GM19438 (cell line): ENCODE data around the gene TMEM254.
"Not testable (repeated sequence)": the region's sequence is repeated elsewhere in the genome, so short reads cannot be mapped to it uniquely, and the experiment has no call there.

Source experiments
- ATAC-seq: cut with Tn5 transposase; IDR thresholded peaks from one replicate; pipeline ENCODE4 v1.9.1; 2021; ENCODE audit warnings: low read depth; ENCODE audit not compliant: unreplicated experiment

The TMEM254 gene

DNA sequence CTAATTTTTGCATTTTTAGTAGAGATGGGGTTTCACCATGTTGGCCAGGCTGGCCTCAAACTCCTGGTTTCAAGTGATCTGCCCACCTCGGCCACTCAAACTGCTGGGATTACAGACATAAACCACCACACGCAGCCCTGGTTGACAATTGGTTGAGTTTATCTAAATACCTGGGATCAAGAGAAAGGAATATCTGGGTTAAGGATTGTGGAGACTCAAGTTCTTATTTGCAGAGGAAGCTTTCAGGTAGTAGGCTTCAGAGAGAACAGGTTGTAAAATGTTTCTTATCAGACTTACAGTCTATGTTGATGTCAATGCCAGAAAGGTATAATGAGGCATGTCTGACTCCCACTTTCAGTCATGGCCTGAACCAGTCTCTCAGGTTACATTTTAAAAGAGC is 5.9 kb upstream of the TMEM254 start:
- no peak for ATAC-seq

DNA sequence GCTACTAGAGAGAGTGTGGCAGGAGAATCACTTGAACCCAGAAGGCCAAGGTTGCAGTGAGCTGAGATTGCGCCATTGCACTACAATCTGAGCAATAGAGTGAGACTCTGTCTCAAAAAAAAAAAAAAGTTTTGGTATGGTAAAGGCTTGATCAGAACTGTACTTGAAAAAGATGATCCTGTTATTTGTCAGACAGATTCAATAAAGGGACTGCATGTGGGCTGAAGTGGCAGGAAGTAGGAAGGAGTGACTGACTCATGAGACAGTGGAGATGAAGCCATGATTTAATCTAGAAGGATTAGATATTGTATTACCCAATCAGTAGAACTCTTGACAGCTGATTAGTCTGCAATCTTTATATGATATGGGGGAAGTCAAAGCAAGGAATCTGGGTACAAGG is 2.7 kb upstream of the TMEM254 start:
- no peak for ATAC-seq

DNA sequence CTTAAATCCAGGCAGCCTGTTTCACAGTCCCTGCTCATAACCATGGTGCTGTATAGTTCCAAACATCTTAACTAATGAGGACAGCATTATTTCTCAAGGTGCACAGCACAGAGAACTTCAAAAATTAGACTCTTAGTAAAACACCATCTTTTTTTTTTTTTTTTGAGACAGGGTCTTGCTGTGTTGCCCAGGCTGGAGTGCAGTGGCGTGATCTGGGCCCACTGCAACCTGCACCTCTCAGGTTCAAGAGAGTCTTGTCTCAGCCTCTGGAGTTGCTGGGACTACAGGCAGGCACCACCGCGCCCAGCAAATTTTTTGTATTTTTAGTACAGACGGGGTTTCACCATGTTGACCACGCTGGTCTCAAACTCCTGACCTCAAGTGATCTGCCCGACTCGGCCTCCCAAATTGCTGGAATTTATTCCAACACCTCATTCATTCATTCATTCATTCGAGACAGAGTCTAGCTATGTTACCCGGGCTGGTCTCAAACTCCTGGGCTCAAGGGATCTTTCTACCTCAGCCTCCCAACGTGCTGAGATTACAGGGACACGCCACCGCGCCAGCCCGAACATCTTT is 507 bp upstream of the TMEM254 start:
- ATAC-seq = peak; percentile 24

DNA sequence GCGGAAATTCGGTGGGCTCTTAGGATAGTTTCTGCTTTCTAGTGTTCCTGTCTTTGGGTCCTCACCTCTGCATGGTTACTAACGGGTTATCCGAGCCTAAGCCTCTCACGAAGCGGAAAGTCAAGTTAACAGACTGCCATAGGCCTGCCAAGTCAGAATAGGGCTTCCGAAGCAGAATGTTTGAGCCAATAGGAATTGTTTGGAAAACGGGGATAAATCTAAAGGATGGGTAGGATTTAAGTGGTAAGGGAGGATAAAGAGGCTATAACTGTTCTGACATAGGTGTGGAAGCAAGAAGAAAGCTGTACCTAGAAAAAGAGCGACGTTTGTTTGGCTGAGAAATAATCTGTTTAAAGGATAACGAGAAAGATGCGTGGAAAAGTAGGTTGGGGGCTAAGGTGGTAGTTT is 851 bp downstream of the TMEM254 start:
- ATAC-seq = no peak

DNA sequence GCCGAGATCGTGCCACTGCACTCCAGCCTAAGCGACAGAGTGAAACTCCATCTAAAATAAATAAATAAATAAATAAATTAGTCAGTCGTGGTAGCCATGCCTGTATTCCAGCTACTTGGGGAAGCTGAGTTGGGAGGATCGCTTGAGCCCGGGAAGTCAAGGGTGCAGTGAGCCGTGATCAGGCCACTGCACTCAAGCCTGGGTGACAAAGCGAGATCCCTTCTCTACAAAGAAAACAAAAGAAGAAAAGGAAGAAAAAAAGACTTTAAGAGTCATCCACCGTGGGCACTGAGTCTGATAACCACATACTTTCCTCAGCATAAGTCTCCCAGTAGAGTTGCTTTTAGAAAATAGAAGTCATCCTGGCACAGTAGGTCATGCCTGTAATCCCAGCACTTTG is 2.6 kb downstream of the TMEM254 start:
- no peak for ATAC-seq

DNA sequence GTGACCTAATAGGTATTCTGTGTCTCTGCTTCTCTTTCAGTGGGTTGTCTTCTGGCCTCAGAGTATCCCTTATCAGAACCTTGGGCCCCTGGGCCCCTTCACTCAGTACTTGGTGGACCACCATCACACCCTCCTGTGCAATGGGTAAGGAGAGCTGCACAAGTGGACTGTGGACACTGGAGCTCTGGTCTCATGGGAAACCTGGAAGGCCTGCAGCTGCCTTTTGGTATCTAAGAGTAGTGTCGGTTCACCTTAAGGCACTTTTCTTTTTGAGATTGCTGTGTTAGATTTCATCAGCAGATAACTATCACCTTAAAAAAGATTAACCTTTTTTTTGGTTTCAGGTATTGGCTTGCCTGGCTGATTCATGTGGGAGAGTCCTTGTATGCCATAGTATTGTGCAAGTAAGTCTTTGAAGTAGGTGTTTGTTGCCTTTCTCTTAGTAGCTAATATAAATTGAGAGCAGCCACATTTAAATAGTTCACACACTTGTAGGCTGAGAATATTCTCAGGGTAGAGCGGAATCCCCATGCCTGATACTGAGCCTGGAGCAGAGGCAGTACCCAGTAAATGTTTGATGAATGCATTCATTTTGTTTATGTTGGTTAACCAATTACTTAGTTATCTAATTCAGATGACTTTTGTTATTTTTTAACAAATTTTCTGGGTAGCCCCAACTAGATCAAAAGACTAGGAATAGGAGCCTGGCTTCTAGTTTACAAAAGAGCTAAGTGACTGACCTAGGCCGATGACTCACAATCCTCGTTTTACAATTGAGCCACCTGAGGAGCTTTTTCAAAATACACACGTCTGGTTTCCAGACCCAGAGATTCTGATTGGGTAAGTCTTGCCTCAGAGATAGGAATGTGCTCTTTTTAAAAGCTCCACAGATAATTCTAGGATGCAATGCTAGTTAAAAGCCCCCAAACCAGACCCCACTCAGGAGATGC is 3.6 kb downstream of the TMEM254 start:
- no peak for ATAC-seq

DNA sequence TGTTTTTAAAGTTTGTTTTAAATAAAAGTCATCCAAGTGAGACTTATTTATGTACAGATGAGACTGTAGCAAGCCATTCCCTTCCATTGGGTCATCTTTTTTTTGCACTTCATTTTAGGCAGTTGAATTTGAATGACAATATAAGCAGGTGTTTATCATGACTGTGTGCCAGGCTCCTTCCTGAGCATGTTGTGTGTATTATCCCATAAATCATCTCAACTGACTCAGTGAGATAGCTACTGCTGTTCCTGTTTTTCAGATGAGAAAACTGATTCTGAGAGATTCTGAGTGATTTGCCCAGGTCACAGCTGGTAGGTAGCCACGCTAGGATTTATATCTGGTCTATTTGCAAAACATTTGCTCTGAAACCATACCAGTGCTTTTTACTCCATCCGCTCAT is 11.7 kb downstream of the TMEM254 start:
- ATAC-seq = no peak

DNA sequence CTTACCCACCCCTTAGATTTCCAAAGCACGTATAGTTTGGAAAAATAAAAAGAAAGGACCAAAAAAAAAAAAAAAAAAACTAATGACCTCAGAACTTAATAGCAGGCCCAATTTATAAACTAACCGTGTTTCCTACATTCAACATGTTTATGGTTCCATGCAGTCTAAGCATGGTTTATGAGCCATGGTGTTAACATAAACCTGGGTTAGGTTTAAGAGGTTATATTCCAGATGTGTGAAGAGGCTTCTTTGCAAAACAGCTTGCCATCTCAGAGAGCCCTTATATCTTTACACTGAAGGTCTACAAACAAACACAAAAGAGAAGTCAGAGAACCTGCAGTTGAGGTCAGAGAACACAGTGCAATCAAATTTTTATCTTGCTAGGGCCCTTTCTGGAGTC is 15.8 kb downstream of the TMEM254 start:
- no peak for ATAC-seq

DNA sequence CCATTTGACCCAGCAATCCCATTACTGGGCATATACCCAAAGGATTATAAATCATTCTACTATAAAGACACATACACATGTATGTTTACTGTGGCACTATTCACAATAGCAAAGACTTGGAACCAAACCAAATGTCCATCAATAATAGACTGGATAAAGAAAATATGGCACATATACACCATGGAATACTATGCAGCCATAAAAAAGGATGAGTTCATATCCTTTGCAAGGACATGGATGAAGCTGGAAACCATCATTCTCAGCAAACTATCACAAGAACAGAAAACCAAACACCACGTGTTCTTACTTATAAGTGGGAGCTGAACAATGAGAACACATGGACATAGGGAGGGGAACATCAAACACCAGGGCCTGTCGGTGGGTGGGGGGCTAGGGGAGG is 19.8 kb downstream of the TMEM254 start:
- ATAC-seq = not testable (repeated sequence)

DNA sequence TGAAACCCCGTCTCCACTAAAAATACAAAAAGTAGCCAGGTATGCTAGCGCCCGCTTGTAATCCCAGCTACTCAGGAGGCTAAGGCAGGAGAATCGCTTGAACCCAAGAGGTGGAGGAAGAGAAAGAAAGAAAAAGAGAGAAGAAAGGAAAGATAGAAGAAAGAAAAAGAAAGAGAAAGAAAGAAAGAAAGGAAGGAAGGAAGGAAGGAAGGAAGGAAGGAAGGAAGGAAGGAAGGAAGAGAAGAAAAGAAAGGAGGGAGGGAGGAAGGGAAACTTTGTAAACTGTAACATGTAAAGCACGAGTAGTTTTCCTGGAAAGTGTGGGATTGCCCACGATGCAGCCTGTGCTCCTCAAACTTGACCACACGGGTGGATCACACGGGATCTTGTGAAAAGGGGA is 20.8 kb downstream of the TMEM254 start:
- not testable (repeated sequence) for ATAC-seq

DNA sequence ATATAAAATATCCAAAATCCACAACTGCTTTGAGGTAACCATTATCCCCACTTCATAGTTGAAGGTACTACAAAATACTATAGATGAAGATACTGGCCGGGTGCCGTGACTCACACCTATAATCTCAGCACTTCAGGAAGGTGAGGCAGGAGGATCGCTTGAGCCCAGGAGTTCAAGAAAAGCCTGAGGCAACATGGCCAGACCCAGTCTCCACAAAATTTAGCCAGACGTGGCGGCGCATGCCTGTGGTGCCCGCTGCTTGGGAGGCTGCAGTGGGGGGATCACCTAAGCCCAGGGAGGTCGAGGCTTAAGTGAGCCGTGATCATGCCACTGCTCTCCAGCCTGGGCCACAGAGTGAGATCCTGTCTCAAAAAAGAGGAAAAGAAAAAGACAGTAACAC is 21.7 kb downstream of the TMEM254 start:
- no peak for ATAC-seq

DNA sequence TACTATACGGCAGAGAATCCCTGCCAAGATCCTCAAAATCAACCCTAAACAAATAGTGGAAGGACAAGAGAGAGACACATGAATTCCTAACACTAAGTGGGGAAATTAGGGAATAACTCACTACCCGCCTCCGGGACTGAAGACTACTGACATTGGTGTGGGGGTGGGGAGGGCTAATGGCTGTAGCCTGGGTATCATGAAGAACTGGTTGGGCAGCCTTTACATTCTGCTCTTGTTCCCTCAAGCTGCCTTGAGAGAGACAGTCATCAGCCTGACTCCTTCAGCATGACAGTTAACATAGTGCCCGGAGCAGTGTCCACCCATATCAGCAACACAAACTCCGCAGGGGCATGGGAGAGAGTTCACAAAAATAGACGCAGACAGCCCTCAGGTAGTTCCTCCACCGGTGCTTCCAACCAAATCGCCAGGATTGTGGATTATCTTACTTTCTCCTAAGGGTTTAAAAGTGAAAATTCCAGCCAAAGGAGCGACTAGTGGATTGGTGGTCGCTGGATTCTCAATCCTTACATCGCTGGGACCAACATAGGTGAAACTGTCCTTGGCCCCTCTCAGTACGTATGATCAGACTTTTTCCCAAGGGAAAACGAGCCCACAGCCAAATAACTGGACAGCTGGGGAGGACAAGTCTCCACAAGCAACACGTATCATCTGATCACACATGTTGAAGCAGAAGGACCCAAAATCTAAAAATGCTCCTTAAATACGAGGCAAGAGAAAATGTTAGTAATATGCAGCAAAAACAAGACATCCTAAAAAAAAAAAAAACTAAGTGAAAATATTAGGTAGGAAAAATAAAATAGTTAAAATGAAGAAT is 22.6 kb downstream of the TMEM254 start:
- ATAC-seq = no peak

DNA sequence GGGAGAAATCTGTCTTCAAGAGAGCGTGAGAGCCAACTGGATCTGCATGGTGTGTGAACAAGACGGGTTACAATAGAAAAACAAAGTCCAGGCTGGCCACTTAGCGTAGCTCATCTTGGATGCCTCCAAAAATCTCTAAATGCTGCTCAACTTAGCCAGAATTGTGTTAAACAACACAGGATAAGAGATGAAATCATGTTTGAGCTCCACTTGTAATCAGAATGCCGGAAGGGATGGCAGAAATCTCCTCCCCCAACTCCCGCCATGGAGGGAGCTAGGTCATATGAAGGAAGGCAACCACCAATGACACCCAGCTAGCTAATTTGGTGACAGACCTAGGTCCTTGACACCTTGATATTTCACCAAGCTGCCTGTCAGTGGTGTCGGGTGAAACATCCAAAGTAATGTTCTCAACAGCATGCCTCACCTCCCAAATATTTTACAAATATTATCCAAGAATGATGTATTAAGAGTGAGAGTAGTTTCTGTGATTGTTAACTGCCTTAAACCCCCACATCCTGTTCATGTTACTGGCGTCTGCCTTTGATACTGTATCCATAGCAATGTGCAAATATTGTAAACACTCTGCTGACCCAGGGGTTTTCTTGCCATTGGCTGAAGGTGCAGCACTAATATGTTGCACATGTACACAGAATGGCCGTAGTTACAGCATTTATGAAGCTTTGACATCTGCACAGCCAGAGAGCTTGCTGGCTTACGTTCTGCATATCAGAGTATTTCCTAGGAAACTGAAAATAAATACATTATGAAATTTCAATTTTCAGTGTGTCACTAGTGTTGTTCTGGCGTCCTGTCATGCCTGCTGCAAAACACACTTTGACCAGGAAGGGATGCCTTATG is 25.8 kb downstream of the TMEM254 start:
- ATAC-seq = no peak

DNA sequence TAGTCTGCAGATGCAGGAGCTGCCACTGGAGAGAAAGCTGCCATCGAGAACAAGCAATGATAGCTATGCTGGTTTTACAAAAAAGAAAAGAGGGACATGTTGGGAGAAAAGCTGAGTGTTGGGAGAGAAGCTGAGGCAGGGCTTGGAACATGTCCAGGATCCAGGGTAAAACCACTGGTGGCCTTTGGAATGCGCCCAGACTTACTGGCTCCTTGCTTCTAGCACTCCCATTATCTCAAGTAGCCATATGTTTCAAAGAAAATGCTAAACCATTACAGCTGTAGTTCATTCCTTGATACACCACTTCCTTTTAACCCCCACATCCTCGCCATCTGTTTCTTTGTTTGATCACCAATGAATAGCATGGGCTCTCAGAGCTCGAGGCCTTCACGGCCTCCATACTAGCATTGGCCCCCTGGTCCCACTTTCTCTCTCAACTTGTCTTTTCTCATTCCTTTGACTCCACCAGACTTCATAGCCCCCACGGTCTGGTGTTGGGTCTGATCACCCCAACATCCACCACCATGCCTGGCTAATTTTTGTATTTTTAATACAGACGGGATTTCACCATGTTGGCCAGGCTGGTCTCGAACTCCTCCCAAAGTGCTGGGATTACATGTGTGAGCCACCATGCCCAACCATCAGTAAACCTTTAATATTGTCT is 30.2 kb downstream of the TMEM254 start:
- no peak for ATAC-seq

DNA sequence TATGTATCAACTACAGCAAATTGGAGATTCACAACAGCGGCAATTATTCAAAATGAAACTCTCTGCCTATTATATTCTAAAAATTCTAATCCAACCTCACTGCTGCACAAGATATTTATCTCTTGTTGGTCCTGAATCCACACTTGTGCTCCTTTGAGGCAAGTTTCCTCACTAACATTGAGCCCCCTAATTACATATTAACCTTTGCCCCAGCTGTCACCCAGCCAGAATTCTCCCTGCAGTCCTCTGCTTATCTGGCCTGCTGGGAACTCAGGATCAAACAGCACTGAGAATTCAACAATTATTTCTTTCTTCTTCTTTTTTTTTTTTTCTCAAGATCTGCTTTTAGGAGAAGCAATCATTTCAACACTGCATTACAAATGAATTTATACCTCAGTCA is 32.5 kb downstream of the TMEM254 start:
- ATAC-seq = no peak

DNA sequence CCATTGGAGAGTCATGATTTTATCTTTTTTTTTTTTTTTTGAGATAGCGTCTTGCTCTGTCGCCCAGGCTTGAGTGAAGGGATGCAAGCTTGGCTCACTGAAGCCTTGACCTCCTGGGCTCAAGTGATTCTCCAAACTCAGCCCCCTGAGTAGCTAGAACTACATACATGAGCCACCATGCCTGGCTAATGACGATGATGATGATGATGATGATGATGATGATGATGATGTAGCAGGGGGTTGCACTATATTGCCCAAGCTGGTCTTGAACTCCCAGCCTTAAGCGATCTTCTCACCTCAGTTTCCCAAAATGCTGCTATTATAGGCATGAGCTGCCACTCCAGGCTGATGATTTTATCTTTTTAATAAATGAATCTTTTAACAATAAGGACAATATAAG is 40.2 kb downstream of the TMEM254 start:
- ATAC-seq = no peak

DNA sequence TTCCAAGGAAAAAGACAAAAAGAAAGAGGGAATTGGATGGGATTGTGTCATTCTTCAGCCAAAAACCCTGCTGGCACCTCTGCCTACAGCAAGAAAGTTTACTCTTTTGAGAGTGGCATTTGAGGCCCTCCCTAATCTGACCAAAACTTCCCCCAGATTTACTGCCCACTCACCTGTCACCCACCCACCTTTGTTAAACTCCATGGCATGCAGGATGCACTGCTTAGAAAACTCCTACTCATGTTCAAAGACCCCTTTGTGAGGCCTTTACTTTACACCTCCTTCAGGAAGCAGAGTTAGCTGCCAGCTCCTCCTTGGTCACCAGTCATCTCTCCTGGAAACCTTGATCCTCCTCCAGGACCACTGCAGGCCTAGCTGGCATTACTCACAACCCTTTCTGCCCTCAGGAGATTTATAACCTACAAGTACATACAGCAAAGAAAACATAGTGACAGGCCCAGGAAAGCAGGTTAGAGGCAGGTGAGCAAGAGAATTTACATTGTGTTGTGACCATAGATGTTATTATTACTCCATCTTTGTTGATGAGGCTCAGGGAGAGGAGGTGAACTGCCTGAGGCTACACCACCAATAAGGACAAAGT is 43.7 kb downstream of the TMEM254 start:
- ATAC-seq = no peak

DNA sequence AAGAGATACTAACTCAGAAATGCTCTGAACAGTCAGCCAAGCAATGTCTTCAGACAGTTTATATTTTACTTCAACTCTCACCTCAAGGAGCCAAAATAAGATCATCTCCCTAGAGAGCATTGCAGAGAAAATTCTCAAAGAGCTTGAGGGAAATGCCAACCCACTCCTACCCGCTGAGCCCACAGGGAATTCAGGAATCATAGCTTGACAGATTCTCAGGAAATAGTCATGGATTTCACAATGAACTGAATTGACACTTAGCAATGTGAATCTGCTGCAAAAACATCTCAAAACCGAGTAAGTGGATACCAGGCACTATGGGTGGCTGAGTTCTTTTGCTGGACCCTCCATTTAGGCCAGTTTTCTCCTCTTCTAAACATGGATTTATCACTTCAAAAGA is 44.3 kb downstream of the TMEM254 start:
- ATAC-seq = no peak

DNA sequence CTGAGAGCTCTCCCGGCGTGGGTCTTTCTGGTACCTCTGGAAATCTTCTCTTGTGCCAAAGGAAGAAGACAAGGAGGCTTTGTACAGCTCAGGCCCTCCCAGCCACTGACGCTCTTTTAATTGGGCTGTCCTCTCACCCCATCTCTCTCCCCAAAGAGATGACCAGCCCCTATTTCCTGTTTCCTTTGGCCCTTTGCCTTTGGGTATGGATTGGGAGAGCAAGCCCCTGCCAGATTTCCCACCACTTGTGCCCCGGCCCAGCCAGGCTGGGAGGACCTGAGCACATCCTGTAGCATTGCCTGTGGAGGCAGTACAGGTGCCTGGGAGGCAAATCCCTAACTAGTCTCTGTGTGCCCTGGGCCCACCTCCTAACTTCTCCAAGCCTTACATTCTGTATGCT is 48.4 kb downstream of the TMEM254 start:
- ATAC-seq = no peak
